HEK293T (cell line): ENCODE results near the gene KIFC3.
"Not testable (repeated sequence)": the region's sequence is repeated elsewhere in the genome, so short reads cannot be mapped to it uniquely, and the experiment has no call there.

Experiments
- CTCF ChIA-PET: fragments of 350-600 bp; formaldehyde crosslinking; extraction: SDS; loops from one replicate; lab custom pipeline; 2021; ENCODE audit warnings: antibody characterized with exemption, inconsistent platforms; lab: Yijun Ruan, JAX
- POLR2A ChIA-PET: fragments of 350-600 bp; formaldehyde crosslinking; extraction: SDS; loops from one replicate; lab custom pipeline; 2020; ENCODE audit warnings: antibody characterized with exemption, inconsistent platforms; lab: Yijun Ruan, JAX
- DNase-seq: peaks from one replicate; pipeline ENCODE4 v3.0.0; 2012; ENCODE audit warnings: mixed read lengths; ENCODE audit errors: extremely low spot score
- ARNT ChIP-seq: fragments of 450-650 bp; IDR thresholded peaks from 2 replicates; pipeline ENCODE4 v1.6.1; 2017; ENCODE audit warnings: mild to moderate bottlenecking
- BHLHE40 ChIP-seq: fragments of 450-650 bp; IDR thresholded peaks from 2 replicates; pipeline ENCODE4 v1.6.1; 2016; ENCODE audit warnings: mild to moderate bottlenecking, moderate library complexity, borderline replicate concordance
- CTBP1 ChIP-seq: fragments of 450-650 bp; IDR thresholded peaks from 2 replicates; pipeline ENCODE4 v1.6.1; 2016; ENCODE audit warnings: borderline replicate concordance
- ELF4 ChIP-seq: fragments of 450-650 bp; IDR thresholded peaks from 2 replicates; pipeline ENCODE4 v1.6.1; 2017; ENCODE audit warnings: antibody characterized with exemption
- FOXA1 ChIP-seq: fragments of 450-650 bp; IDR thresholded peaks from 2 replicates; pipeline ENCODE4 v1.6.1; 2016; ENCODE audit warnings: mild to moderate bottlenecking
- FOXK2 ChIP-seq: fragments of 450-650 bp; IDR thresholded peaks from 2 replicates; pipeline ENCODE4 v1.6.1; 2016; ENCODE audit warnings: mild to moderate bottlenecking
- FOXM1 ChIP-seq: fragments of 450-650 bp; IDR thresholded peaks from 2 replicates; pipeline ENCODE4 v1.6.1; 2017; ENCODE audit warnings: mild to moderate bottlenecking, borderline replicate concordance
- HDGF ChIP-seq: fragments of 450-650 bp; IDR thresholded peaks from 2 replicates; pipeline ENCODE4 v1.6.1; 2017; ENCODE audit warnings: antibody characterized with exemption, borderline replicate concordance
- L3MBTL2 ChIP-seq: fragments of 450-650 bp; conservative IDR thresholded peaks from 2 replicates; pipeline ENCODE4 v1.6.1; 2016; ENCODE audit warnings: mild to moderate bottlenecking
- LEF1 ChIP-seq: fragments of 450-650 bp; IDR thresholded peaks from 2 replicates; pipeline ENCODE4 v1.6.1; 2017; ENCODE audit warnings: mild to moderate bottlenecking, borderline replicate concordance
- NFRKB ChIP-seq: fragments of 450-650 bp; IDR thresholded peaks from 2 replicates; pipeline ENCODE4 v1.6.1; 2016; ENCODE audit warnings: mild to moderate bottlenecking, moderate library complexity
- SP1 ChIP-seq: fragments of 450-650 bp; IDR thresholded peaks from 2 replicates; pipeline ENCODE4 v1.6.1; 2017
- SUZ12 ChIP-seq: fragments of 450-650 bp; IDR thresholded peaks from 2 replicates; pipeline ENCODE4 v1.6.1; 2016; ENCODE audit warnings: mild to moderate bottlenecking
- TARDBP ChIP-seq: fragments of 450-650 bp; IDR thresholded peaks from 2 replicates; pipeline ENCODE4 v1.6.1; 2016
- ZNF384 ChIP-seq: fragments of 450-650 bp; IDR thresholded peaks from 2 replicates; pipeline ENCODE4 v1.6.1; 2016
- TF ChIP-seq, protein P1 (sequence below): fragments of 450-650 bp; IDR thresholded peaks from 2 replicates; pipeline ENCODE4 v1.6.1; 2016

KIFC3 gene

DNA sequence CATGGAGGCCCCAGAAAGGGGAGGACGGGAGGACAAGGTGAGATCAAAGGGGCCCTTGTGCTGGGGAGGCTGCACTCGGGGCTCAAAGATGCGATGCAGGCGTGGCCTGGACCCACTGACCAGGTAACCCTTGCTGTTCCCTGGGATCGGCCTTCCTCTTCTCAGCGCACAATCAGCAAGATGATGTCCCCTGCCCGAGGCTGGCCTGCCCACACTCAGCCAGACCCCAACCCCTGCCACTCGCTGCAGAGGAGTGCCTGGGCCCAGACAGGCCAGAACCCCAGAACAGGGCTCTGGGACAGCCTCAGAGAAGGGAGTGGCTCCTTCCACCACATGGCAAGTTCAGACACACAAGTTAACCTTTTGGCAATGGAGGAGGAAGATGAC is 14.8 kb downstream of the KIFC3 start:
- no peak for DNase-seq
- ChIA-PET POLR2A (interaction anchor here (1.5 kb wide), 1 partner anchor 52 kb away, joined by 3 read pairs; no protein-coding TSS in a partner anchor), CTCF (interaction anchor here (0.5 to 1.0 kb wide), 2 partner anchors 11 to 726 kb away, joined by 3 read pairs; no protein-coding TSS in a partner anchor)
- TF ChIP-seq CTBP1 (no peak), TARDBP (no peak), FOXM1 (no peak), HDGF (no peak), FOXK2 (no peak), ARNT (no peak), L3MBTL2 (no peak), NFRKB (no peak), SP1 (no peak), SUZ12 (no peak), ELF4 (no peak), LEF1 (no peak), ZNF384 (no peak), FOXA1 (no peak), BHLHE40 (no peak)
- TF ChIP-seq, protein P1, sequence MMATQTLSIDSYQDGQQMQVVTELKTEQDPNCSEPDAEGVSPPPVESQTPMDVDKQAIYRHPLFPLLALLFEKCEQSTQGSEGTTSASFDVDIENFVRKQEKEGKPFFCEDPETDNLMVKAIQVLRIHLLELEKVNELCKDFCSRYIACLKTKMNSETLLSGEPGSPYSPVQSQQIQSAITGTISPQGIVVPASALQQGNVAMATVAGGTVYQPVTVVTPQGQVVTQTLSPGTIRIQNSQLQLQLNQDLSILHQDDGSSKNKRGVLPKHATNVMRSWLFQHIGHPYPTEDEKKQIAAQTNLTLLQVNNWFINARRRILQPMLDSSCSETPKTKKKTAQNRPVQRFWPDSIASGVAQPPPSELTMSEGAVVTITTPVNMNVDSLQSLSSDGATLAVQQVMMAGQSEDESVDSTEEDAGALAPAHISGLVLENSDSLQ, result no peak

DNA sequence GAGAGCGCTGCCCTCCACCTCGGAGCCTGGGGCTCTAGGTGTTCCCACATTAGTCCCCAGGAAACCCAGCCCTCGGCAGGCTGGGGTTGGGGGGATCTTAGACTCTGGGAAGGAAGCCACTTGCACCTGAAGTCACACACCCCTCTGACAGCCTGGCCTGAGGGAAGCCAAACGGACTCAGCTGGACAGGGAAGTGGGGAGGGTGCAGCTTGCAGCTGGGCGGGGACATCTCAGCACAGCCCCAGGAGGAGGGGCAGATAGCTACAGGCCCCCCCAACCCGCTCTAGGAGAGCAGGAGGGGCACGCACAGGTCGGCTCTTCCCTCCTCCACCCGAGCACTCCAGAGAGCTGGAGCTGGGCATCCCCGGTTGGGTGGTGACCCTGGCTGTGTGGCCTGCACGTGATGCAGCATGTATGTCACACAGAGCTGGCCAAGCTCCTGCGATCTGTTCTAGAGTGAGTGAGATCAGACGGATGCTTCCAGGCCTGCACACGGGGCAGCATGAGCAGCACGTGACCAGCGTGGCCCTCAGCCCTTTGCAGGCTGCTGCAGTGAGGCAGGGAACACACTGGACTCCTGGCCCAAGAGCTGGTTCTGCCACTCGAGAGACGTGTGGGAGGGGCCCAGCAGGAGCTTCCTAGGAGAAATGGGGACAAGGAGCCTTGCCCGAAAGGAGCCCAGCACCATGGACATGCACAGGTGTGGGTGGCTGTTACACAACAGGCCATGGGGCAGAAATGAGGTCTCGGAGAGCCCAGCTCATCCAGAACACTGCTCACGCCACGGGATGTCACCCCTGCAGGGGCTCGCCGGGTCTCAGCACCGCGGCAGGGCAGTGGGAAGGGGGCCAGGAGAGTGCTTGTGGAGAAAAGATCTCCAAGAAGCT is 15.4 kb downstream of the KIFC3 start:
- DNase-seq, result no peak
- ChIA-PET POLR2A (interaction anchor here (1.5 kb wide), 1 partner anchor 52 kb away, joined by 3 read pairs; no protein-coding TSS in a partner anchor), CTCF (interaction anchor here (0.5 to 1.0 kb wide), 2 partner anchors 11 to 727 kb away, joined by 3 read pairs; no protein-coding TSS in a partner anchor)
- TF ChIP-seq ZNF384 (no peak), FOXA1 (no peak), TARDBP (no peak), L3MBTL2 (no peak), FOXK2 (no peak), ELF4 (no peak), ARNT (no peak), FOXM1 (no peak)
- TF ChIP-seq, protein P1, result no peak

DNA sequence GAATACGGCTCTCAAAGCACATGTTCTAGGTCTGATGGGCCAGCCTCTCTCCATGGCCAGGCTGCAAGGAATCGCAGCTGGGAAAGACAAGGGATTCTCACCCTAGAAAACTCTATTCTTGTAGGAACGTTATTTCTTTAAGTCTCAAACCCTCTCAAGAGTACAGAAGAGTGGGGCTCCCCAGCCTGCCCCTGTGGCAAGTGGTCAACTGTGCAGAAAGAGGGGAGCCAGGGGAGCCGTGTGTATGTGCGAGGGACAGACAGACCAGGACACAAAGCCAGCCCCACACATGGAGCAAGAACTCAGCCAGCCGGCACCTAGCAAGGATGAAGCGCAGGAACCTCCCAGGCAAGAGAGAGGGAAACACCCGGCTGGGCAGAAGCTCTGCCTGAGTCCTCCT is 16.4 kb downstream of the KIFC3 start:
- TF ChIP-seq FOXA1 (no peak), HDGF (no peak), FOXM1 (no peak), SP1 (no peak), FOXK2 (no peak)
- POLR2A ChIA-PET, result interaction anchor here (1.0 kb wide), 1 partner anchor 51 kb away, joined by 3 read pairs; no protein-coding TSS in a partner anchor
- no peak for DNase-seq
- CTCF ChIA-PET, result no interaction called here

DNA sequence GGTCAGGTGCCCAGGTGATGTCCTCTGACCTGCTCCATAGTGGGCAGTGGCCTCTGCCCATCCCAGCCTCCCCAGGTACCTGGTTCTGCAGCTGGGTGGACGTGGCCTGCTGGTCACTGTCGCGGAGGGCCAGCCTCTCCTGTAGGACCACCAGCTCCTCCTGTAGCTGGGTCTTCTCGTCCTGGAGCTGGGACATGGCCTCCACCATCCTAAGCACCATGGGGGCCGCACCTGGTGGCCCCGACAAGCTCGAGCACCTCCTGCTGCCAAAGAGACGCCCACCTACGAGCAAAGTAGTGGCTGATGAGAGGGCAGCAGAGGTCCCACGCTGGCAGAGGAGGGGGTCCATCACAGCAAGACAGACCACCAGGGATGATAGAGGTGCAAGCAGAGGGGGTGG is 16.9 kb downstream of the KIFC3 start:
- DNase-seq, result no peak
- TF ChIP-seq NFRKB (no peak), ZNF384 (no peak), L3MBTL2 (no peak)
- POLR2A ChIA-PET, result interaction anchor here (1.0 to 1.1 kb wide), 2 partner anchors 50 to 344 kb away, joined by 3 read pairs; partner anchors contain the start of gene CFAP20
- CTCF ChIA-PET, result no interaction called here

DNA sequence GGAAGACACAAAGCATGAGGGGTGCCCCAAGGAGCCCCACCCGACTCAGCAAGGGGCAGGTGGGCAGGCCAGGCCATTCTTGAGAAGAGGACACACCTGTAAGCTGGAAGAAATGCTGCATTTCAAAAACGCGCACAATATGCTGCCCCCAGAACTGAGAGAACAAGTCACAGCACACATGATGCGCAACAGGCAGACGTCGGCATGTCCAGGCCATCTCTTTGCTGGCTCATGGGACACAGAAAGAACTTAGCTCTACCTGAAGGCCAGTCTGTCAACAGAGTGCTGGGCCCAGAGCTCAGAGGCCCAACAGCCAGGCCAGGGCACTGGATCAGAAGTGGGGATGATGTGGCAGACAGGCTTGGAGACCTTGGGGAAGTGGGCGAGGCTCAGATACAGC is 18.0 kb downstream of the KIFC3 start:
- POLR2A ChIA-PET, result interaction anchor here (1.1 kb wide), 1 partner anchor 345 kb away, joined by 3 read pairs; the partner anchor contains the start of gene CFAP20
- CTCF ChIA-PET, result no interaction called here
- no peak for TF ChIP-seq SP1
- TF ChIP-seq LEF1, result no peak
- DNase-seq, result no peak

DNA sequence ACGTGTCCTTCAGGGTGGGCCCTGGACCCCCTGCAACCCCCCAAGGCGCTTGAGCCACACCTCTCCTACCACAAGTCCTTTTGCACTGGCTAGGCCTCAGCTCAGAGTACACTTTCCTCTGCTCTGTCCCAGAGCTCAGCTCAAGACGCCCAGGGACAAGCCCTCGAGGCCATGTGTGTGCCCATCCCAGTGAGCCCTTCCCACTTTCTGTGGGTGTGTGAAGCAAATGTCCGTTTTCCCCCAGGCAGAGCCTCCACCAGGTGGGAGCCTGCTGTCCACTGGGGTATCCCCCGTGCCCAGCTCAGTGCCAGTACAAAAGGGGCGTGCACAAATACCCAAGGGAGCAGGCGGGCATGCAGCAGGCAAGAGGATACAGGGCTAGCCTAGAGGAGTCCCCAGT is 18.4 kb downstream of the KIFC3 start:
- no peak for DNase-seq
- CTCF ChIA-PET, result interaction anchor here (0.6 kb wide), 1 partner anchor 314 kb away, joined by 3 read pairs; no protein-coding TSS in a partner anchor
- POLR2A ChIA-PET, result interaction anchor here (1.1 kb wide), 1 partner anchor 345 kb away, joined by 3 read pairs; the partner anchor contains the start of gene CFAP20
- TF ChIP-seq ARNT, result no peak

DNA sequence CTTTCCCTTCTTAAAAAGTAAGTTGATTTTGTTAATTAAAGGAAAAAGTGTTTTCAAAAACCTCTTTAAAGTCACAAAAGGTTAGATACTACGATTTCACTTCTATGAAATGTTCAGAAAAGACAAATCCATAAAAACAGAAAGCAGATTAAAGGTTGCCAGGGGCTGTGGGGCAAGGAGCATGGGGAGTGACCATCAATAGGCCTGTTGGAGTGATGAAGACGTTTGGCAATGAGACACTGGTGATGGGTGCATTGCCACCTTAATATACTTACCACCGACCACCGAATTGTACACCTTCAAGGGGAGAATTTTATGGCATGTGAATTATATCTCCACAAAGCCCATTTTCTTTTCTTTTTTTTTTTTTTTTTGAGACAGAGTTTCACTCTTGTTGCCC is 19.2 kb downstream of the KIFC3 start:
- ChIA-PET CTCF (interaction anchor here (0.6 kb wide), 1 partner anchor 314 kb away, joined by 3 read pairs; no protein-coding TSS in a partner anchor), POLR2A (no interaction called here)
- TF ChIP-seq, protein P1, result no peak
- TF ChIP-seq TARDBP (no peak), NFRKB (no peak), LEF1 (no peak), ZNF384 (no peak), FOXM1 (no peak), HDGF (no peak), FOXK2 (no peak), ELF4 (no peak), CTBP1 (no peak), SUZ12 (no peak), L3MBTL2 (no peak), ARNT (no peak), BHLHE40 (no peak), SP1 (no peak), FOXA1 (no peak)
- DNase-seq, result no peak

DNA sequence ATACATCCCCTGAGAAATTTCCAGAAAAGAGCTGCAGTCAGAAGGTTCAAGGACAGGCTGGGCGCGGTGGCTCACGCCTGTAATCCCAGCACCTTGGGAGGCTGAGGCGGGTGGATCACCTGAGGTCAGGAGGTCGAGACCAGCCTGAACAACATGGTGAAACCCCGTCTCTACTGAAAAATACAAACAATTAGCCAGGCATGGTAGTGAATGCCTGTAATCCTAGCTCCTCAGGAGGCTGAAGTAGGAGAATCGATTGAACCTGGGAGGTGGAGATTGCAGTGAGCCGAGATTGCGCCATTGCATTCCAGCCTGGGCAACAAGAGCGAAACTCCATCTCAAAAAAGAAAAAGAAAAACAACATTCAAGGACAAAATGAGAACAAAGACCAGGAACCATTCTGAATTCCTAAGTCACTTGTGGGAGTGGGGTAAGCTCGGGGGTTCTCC is 19.7 kb downstream of the KIFC3 start:
- POLR2A ChIA-PET, DNase-seq, CTCF ChIA-PET: not testable (repeated sequence)
